Measurements from ENCODE around the gene KLRC2.
"Not testable (repeated sequence)": the region's sequence is repeated elsewhere in the genome, so short reads cannot be mapped to it uniquely, and the experiment has no call there.

DNA sequence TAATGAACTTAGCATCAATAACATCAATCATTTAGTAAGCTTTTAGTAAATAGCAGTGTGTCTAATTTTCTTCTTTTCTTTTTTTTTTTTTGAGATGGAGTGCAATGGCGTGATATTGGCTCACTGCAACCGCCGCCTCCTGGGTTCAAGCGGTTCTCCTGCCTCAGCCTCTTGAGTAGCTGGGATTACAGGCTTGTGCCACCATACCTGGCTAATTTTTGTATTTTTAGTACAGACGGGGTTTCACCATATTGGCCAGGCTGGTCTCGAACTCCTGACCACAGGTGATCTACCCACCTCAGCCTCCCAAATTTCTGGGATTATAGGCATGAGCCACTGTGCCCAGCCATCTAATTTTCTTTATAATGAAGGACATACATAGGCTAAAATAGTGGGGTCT is 48.3 kb downstream of the KLRC2 start:
- not testable (repeated sequence) for TF ChIP-seq EZH2 (IDR thresholded peaks at IDR 0.05; ENCODE audit: borderline replicate concordance)
- TF ChIP-seq, protein P1, sequence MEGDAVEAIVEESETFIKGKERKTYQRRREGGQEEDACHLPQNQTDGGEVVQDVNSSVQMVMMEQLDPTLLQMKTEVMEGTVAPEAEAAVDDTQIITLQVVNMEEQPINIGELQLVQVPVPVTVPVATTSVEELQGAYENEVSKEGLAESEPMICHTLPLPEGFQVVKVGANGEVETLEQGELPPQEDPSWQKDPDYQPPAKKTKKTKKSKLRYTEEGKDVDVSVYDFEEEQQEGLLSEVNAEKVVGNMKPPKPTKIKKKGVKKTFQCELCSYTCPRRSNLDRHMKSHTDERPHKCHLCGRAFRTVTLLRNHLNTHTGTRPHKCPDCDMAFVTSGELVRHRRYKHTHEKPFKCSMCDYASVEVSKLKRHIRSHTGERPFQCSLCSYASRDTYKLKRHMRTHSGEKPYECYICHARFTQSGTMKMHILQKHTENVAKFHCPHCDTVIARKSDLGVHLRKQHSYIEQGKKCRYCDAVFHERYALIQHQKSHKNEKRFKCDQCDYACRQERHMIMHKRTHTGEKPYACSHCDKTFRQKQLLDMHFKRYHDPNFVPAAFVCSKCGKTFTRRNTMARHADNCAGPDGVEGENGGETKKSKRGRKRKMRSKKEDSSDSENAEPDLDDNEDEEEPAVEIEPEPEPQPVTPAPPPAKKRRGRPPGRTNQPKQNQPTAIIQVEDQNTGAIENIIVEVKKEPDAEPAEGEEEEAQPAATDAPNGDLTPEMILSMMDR (IDR thresholded peaks at IDR 0.05; ENCODE audit: poor library complexity): not testable (repeated sequence)

All from hepatocyte (in vitro differentiated cells).